HEK293 (cell line): ENCODE results near the gene SH3BP1.

Experiments used
- CTCF ChIP-seq: fragments of 450-650 bp; formaldehyde crosslinking; IDR thresholded peaks from 2 replicates; pipeline ENCODE4 v1.5.1; 2016; ENCODE audit warnings: missing biosample characterization, missing genetic modification characterization
- EGR2 ChIP-seq: fragments of 450-650 bp; formaldehyde crosslinking; IDR thresholded peaks from 2 replicates; pipeline ENCODE4 v1.5.1; 2016; ENCODE audit warnings: low read depth, missing biosample characterization, missing genetic modification characterization
- KLF16 ChIP-seq: fragments of 450-650 bp; formaldehyde crosslinking; IDR thresholded peaks from 2 replicates; pipeline ENCODE4 v1.5.1; 2017; ENCODE audit warnings: missing biosample characterization, missing genetic modification characterization
- ZBTB8A ChIP-seq: fragments of 450-650 bp; formaldehyde crosslinking; IDR thresholded peaks from 2 replicates; pipeline ENCODE4 v1.5.1; 2016; ENCODE audit warnings: missing biosample characterization, missing genetic modification characterization
- ZNF214 ChIP-seq: fragments of 450-650 bp; formaldehyde crosslinking; IDR thresholded peaks from 2 replicates; pipeline ENCODE4 v1.5.1; 2017; ENCODE audit warnings: missing biosample characterization, mild to moderate bottlenecking, missing genetic modification characterization, borderline replicate concordance
- ZNF501 ChIP-seq: fragments of 450-650 bp; formaldehyde crosslinking; IDR thresholded peaks from 2 replicates; pipeline ENCODE4 v1.5.1; 2016; ENCODE audit warnings: missing biosample characterization, missing genetic modification characterization
- ZNF596 ChIP-seq: fragments of 450-650 bp; IDR thresholded peaks from 2 replicates; pipeline ENCODE4 v1.5.0; 2018; ENCODE audit warnings: missing biosample characterization, mild to moderate bottlenecking, missing genetic modification characterization, moderate library complexity
- ZNF621 ChIP-seq: fragments of 450-650 bp; formaldehyde crosslinking; IDR thresholded peaks from 2 replicates; pipeline ENCODE4 v1.5.1; 2017; ENCODE audit warnings: missing biosample characterization, missing genetic modification characterization
- ZNF629 ChIP-seq: fragments of 450-650 bp; formaldehyde crosslinking; IDR thresholded peaks from 2 replicates; pipeline ENCODE4 v1.5.1; 2017; ENCODE audit warnings: missing biosample characterization, missing genetic modification characterization
- ZNF701 ChIP-seq: fragments of 450-650 bp; formaldehyde crosslinking; IDR thresholded peaks from 2 replicates; pipeline ENCODE4 v1.5.1; 2016; ENCODE audit warnings: missing biosample characterization, missing genetic modification characterization

DNA sequence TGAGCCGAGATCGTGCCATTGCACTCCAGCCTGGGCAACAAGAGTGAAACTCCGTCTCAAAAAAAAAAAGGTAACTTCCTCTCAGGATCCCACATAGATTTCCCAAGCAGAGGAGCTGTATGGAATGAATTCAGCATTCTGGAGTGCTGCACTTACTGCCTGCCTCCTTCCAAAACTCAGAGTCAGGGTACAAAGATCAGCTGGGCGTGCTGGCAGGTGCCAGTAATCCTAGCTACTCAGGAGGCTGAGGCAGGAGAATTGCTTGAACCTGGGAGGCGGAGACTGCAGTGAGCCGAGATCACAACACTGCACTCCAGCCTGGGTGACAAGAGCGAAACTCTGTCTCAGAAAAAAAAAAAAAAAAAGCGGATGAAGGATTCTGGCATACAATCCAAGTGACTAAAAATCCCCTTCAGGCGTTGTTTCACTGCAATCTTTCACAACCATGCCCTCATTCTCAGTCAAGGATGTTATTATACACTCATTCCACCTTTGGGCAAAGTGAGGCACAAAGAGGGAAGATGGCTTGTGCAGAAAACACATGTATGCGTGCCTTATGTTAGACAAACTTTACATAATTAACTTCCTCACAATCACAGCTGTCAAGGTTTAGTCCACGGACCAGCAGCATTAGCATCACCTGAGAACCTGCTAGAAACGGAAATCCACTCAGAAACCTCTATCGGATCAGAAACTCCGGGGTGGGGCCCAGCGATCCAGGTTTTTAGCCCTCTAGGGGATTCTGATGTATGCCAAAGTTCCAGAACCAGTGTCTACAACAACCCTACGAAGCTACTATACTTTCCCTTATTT, 45.5 kb downstream of the SH3BP1 start:
- TF ChIP-seq ZNF621 (tag by site-specific recombination): no peak
- TF ChIP-seq ZNF701: no peak
- TF ChIP-seq CTCF (tag by site-specific recombination): no peak
- no peak for TF ChIP-seq ZNF214 (tag by site-specific recombination)
- no peak for TF ChIP-seq ZBTB8A (tag by site-specific recombination)
- no peak for TF ChIP-seq EGR2 (tag by site-specific recombination)
- TF ChIP-seq ZNF596: no peak
- TF ChIP-seq ZNF501 (tag by site-specific recombination): no peak
- no peak for TF ChIP-seq ZNF629
- no peak for TF ChIP-seq KLF16 (tag by site-specific recombination)
